ENCODE data around the gene SPARC.
"Not testable (repeated sequence)": the region's sequence is repeated elsewhere in the genome, so short reads cannot be mapped to it uniquely, and the experiment has no call there.

GRCh38 chr5:151729597-151729996 lies 42.9 kb upstream of the SPARC start:
- not testable (repeated sequence) for TF ChIP-seq CTCF (IDR thresholded peaks at IDR 0.05; ENCODE audit: poor library complexity); EZH2 (IDR thresholded peaks at IDR 0.05; ENCODE audit: borderline replicate concordance); EZH2phosphoT487 (IDR thresholded peaks at IDR 0.05; ENCODE audit: low read depth, severe bottlenecking, unreplicated experiment)

All from hepatocyte (in vitro differentiated cells).